Prostate gland (tissue), 2 donors: ENCODE results near the gene RALGPS1.

ENCODE experiments used
- CTCF ChIP-seq, 4 experiments: fragments of 200-600 bp in 2 of 4; fragments of 450-650 bp in 2 of 4; sonication (generic) in 2 of 4; IDR thresholded peaks; 1 replicate in 3 of 4; 2 replicates in 1 of 4; pipeline ENCODE4 v1.5.1; 2016 to 2019; ENCODE audit warnings: antibody characterized with exemption in 4 of 4, mild to moderate bottlenecking in 2 of 4, moderate library complexity in 2 of 4
- POLR2A ChIP-seq: fragments of 450-650 bp; IDR thresholded peaks from one replicate; pipeline ENCODE4 v1.6.1; 2016; ENCODE audit warnings: antibody characterized with exemption, mild to moderate bottlenecking
- POLR2AphosphoS5 ChIP-seq: sonication (generic); formaldehyde crosslinking; IDR thresholded peaks from one replicate; pipeline ENCODE4 v1.6.1; 2017; ENCODE audit warnings: antibody characterized with exemption

DNA sequence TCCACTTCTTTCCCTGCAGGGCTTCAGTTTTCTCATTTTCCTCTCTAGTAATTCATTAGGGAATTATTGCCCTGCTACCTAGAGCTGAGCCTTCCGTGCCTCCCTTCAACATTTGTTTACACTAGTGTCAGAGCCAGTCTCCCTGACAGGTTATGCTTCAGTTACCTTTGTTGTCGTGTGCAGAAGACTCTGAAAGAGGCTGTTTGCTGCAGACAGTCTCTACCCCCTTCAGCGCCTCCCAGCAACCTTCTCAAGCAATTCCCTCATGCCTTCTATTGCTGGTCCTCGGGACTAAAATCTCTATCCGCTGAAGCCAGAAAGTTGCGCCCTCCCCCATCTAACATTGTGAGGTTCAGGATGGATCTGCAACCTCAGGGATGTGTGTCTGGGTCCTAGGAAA, 12.8 kb downstream of the RALGPS1 start:
- TF ChIP-seq CTCF (IDR thresholded peaks at IDR 0.05) (no peak), POLR2AphosphoS5 (no peak), POLR2A (no peak)
